GM21786 (cell line): ENCODE results near the gene OR51I1.

Experiments
- ATAC-seq: cut with Tn5 transposase; IDR thresholded peaks from one replicate; pipeline ENCODE4 v1.9.1; 2021; ENCODE audit not compliant: unreplicated experiment

OR51I1 gene, protein sequence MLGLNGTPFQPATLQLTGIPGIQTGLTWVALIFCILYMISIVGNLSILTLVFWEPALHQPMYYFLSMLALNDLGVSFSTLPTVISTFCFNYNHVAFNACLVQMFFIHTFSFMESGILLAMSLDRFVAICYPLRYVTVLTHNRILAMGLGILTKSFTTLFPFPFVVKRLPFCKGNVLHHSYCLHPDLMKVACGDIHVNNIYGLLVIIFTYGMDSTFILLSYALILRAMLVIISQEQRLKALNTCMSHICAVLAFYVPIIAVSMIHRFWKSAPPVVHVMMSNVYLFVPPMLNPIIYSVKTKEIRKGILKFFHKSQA

GRCh38 chr11:5441414-5441813, at the start of gene OR51I1:
TSS of gene OR51I1 (minus strand) at chr11:5441514. CDS start at chr11:5441514, 0 bp downstream.
- ATAC-seq, result no peak

DNA sequence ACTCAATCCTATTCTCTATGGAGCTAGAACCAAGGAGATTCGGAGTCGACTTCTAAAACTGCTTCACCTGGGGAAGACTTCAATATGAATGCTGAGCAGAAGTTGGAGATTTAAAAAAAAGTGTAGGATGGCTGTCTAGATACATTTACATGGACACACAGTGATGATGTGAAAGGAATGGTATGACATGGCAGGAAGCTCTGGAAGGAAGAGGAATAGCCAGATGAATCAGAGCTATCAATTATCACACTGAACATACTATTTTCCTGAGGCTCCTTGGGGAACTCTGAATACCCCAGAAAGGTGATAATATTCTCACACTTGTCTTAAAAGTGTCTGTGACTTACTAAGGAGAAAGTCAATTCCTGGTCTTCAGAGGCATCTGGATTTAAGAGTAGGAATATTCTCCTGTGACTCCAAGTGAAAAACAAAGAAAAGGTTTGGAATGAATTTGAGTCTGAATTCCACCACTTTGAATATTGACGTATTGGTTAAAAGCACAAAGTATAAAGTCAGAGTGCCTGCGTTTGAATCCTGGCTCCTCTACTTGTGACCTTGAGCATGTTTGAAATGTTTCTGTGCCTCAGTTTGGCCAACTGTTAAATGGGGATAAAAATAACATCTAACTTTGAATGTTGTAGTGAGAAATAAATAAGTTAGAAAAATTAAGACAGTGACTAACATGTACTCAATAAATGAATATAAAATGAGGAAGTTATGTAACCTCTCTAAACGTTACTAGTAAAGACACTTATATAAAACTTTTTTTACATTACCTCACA, 48.5 kb upstream of the OR51I1 start:
- ATAC-seq, result no peak

DNA sequence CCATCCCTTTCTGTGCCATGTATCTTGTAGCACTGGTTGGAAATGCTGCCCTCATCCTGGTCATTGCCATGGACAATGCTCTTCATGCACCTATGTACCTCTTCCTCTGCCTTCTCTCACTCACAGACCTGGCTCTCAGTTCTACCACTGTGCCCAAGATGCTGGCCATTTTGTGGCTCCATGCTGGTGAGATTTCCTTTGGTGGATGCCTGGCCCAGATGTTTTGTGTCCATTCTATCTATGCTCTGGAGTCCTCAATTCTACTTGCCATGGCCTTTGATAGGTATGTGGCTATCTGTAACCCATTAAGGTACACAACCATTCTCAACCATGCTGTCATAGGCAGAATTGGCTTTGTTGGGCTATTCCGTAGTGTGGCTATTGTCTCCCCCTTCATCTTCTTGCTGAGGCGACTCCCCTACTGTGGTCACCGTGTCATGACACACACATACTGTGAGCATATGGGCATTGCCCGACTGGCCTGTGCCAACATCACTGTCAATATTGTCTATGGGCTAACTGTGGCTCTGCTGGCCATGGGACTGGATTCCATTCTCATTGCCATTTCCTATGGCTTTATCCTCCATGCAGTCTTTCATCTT, 47.6 kb upstream of the OR51I1 start:
- no peak for ATAC-seq

DNA sequence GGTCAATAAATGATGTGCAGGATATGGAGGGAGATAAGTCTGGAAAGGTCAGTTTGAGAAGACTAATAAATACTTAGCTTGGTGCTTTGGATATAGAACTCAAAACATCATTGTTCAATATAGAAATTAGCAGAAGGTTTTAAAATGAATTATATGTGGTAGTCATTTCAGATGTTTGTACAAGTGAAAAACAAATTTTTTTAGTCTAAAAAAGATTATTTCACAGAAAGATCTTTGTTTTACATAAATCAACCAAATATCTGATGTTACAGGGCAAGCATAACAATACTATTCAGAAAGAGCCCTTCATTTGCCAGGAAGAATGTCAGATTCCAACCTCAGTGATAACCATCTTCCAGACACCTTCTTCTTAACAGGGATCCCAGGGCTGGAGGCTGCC, 47.1 kb upstream of the OR51I1 start, which contains the start of gene OR52D1:
OR52D1 (plus strand) TSS at position 301 of the 400 bp plus-strand sequence; CDS start at position 323, 22 bp downstream.
- no peak for ATAC-seq

DNA sequence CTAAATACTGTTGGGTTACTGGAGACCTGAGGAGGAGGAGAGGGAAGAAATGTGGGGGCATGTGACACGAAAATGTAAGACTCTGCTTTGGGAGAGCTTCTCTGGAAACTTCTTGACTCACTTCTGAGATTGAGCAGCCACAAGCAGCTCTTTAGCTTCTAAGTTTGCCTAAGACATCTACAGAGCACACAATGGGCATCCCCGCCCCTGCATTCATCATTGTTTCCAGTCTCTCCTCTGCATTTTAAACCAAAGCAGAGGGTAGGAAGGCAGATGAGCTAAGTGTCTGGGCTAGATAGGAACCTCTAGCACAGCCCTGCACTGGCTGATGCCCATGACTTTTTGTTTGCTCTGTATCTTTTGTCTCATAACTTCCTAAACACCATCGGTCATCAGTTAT, 45.1 kb upstream of the OR51I1 start:
- no peak for ATAC-seq

- ATAC-seq, result no peak
Measured at GRCh38 chr11:5486003-5486402, 44.7 kb upstream of the OR51I1 start.

- ATAC-seq, result peak; percentile 78
Measured at GRCh38 chr11:5476186-5476819, 35.0 kb upstream of the OR51I1 start.

DNA sequence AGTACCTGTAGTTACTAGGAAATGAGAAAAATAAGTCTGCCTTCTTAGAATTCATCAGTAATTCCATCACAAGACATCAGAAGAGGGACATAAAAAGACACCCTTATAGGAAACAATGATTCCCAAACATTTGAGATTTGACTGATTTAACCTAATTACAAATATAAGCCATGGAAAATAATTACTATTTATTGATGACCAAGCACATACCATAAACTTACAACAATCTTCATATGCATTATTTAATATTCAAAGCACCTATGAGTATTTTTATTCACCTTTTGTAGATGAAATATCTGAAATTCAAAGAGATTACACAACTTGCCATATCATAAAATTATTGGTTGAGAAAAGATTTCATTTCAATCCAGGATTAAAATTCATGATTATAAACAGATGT, 32.6 kb upstream of the OR51I1 start:
- no peak for ATAC-seq

GRCh38 chr11:5467527-5467926, 26.2 kb upstream of the OR51I1 start:
- no peak for ATAC-seq

DNA sequence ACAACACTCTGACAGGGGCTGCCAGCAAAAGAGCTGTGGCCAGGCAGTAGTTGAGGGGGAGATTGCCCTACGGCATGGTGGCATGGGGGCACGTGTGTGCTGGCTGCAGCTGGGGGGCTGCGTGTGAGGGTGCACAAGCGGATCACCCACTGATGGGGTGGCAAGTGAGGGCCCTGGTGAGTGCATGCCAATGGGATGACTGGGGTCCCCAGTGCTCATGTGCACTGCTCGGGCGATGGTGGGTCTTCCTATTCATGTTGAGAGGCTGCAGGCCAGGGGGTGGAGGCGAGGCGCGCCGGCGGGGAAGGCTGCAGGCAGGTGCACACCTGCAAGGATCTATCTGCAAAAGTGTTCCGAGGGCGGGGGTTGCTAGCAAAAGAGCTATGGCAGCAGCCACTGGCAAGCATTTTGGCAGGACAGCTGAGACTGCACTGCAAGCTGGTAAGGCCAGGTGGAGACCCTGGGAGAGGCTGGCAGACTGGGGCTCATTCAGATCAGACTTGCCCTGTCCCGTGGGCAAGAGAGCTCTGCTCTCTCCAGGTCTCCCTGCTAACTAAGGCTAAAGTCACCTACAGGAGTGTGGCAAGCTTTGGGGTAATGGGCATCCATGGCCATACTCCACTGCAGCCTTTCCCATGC, 19.8 kb upstream of the OR51I1 start:
- no peak for ATAC-seq

GRCh38 chr11:5449432-5449831, 8.1 kb upstream of the OR51I1 start:
- ATAC-seq, result no peak

DNA sequence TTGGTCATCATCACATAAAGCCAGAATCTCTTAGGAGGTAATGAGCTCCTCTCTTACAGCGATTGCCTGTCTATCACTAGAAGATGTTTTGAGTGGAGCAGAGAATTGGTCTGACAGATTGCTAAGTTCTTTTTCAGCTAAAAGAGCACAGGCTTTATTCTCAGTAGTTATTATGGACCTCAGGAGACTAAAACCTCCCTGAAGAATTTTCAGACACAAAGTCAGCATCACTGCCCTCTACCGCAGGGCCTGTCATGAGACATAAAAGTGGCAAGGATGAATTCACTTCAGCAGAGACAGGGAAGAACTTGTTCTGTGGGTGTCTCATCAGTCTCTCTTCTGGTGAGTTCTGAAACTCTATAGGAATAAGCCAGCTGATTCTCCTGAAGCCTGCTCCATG, 7.7 kb upstream of the OR51I1 start, which contains the start of gene OR51I2:
OR51I2 (plus strand) TSS at position 301 of the 400 bp plus-strand sequence. CDS start 4,166 bp downstream, outside the sequence.
- ATAC-seq, result no peak

GRCh38 chr11:5443835-5444393, 2.6 kb upstream of the OR51I1 start:
- ATAC-seq, result no peak

- no peak for ATAC-seq
Measured at GRCh38 chr11:5423131-5423530, 18.2 kb downstream of the OR51I1 start.

- ATAC-seq, result no peak
Measured at GRCh38 chr11:5421811-5422210, 19.5 kb downstream of the OR51I1 start, which contains the start of gene OR51Q1. TSS of gene OR51Q1 (plus strand) at chr11:5422111. CDS start at chr11:5422201, 90 bp downstream.

DNA sequence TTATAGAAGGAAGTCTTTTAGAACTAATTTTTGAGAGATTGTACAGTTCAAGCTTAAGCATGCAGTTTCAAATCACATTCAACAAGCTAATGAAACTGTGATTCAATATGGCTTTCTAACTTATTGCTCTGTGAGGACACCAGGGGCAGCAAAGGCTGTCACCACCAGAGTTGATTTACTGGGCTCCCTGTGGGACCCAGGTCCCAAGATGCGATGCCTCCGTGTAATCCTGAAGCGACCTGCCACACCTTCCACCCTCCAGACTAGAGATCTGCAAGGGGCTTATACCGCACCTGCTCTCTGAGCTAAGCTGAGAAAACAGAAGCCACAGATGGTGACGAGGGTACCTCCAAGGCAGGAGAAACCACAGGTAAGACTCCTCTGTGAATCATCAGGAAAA, 20.3 kb downstream of the OR51I1 start:
- ATAC-seq, result no peak

DNA sequence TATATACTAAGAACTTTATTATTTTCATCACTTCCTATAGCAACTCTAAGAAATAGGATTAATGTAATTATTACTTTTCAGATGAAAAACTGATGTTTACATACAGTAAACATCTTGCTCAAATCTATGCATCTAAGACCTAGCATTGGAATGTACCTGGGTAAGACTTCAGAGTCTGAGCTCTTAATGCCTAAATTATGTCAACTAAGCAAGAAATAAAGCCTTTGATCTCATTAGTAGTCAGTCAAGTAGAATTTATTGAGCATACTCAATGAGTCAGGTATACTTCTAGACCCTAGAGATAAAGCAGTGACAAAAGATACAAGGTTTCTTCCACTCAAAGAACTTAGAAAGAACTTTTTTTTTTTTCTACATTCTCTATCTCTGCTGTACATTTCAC, 36.1 kb downstream of the OR51I1 start:
- ATAC-seq, result no peak

DNA sequence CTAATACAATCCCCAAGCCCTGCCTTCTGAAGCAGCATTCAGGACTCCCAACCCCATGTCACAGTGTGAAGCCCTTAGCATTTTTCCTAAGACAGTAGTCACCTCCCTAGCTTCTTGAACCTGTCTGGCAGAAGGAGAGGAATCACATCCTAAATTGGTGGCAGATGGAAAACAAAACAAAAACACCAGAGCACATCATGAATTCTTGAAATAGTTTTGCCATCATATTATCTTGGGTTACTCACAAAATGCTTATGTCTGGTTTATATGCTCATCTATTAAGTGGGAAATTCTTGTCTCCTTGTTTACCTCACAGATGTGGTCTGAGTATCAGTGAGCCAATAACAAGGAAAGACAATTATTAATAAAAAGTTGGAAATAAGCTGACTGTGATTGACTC, 42.4 kb downstream of the OR51I1 start:
- ATAC-seq, result no peak

- ATAC-seq, result no peak
Measured at GRCh38 chr11:5394091-5394490, 47.2 kb downstream of the OR51I1 start.
